Astrocyte (in vitro differentiated cells and primary cell): Measurements from ENCODE around the gene TP73.

Experiments
- CTCF ChIP-seq: IDR thresholded peaks from 2 replicates; pipeline ENCODE4 v1.5.1; 2011; ENCODE audit warnings: low read depth, mild to moderate bottlenecking, inconsistent platforms, low read length, moderate library complexity; ENCODE audit not compliant: insufficient read depth
- EZH2 ChIP-seq: IDR thresholded peaks from 2 replicates; pipeline ENCODE4 v1.6.1; 2012; ENCODE audit warnings: mild to moderate bottlenecking, low read length, inconsistent platforms; ENCODE audit not compliant: insufficient read depth

- no peak for TF ChIP-seq CTCF
- no peak for TF ChIP-seq EZH2
Observed at GRCh38 chr1:3780901-3781300, 128.6 kb downstream of the TP73 start.
